Body of pancreas (tissue), 4 donors: ENCODE measurements around the gene TCEANC. TPM values are rescaled to one million over a fixed set of nuclear protein-coding genes. Genes with fewer than 3 reads are reported as not detected.

Experiments used
- ATAC-seq: fragments of 150-250 bp; one replicate; pipeline ENCODE4 v1.9.1; 2016
- DNase-seq, 4 donors: peaks; one replicate each; pipeline ENCODE4 v3.0.0-alpha.2; 2019
- H3K27ac ChIP-seq, 4 donors: fragments of 200-600 bp; sonication (generic); 1 replicate in 3 of 4; 2 replicates in 1 of 4; pipeline versions ENCODE4 v1.5.1 to v1.6.1; 2016 to 2019; ENCODE audit warnings: mild to moderate bottlenecking in 1 of 4, mixed read lengths in 1 of 4, moderate library complexity in 1 of 4
- H3K27me3 ChIP-seq, 2 donors: fragments of 200-600 bp; sonication (generic); one replicate each; pipeline ENCODE4 v1.6.0; 2016; ENCODE audit warnings: mild to moderate bottlenecking in 1 of 2
- H3K36me3 ChIP-seq, 2 donors: fragments of 200-600 bp; sonication (generic); replicated peaks in 1 of 2; 2 replicates each; pipeline ENCODE4 v1.5.1; 2016; ENCODE audit warnings: low read depth in 2 of 2; ENCODE audit not compliant: insufficient read depth in 1 of 2
- H3K4me1 ChIP-seq: fragments of 200-600 bp; sonication (generic); one replicate; pipeline ENCODE4 v1.6.0; 2016
- H3K4me3 ChIP-seq, 2 donors: fragments of 200-600 bp; sonication (generic); 1 replicate in 1 of 2; 2 replicates in 1 of 2; pipeline ENCODE4 v1.5.1; 2016 to 2019
- H3K9me3 ChIP-seq, 3 donors: fragments of 200-600 bp; sonication (generic); 1 replicate in 2 of 3; 2 replicates in 1 of 3; pipeline ENCODE4 v1.5.1; 2016
- POLR2A ChIP-seq, 3 donors: fragments of 450-650 bp; IDR thresholded peaks; one replicate each; pipeline ENCODE4 v1.6.1; 2016; ENCODE audit warnings: antibody characterized with exemption in 3 of 3, mild to moderate bottlenecking in 2 of 3
- WGBS, 2 donors: methylation state at CpG; one replicate each; pipeline ENCODE4 v1.1.5; 2017; 5-methylcytosine and 5-hydroxymethylcytosine counted together
- intact Hi-C: fragments of 100-400 bp; cut with DNase I; formaldehyde crosslinking; loops from one replicate; pipeline ENCODE4 v1.15.1; 2023
- total RNA-seq, 2 donors: library from RNA; depleted of rRNA; stranded (reverse); fragments of >200 nt; gene quantifications; one replicate each; pipeline ENCODE4 v1.1.0, GENCODE V29; 2016
- TF ChIP-seq, protein P1 (sequence below), 7 experiments: fragments of 450-650 bp in 4 of 7; fragments of 200-600 bp in 3 of 7; sonication (generic) in 3 of 7; IDR thresholded peaks; one replicate each; pipeline ENCODE4 v1.5.1; 2016 to 2019; ENCODE audit warnings: antibody characterized with exemption in 7 of 7

TCEANC gene
- total RNA-seq, 2 donors from 2014 or later, result 3.1 to 5.3 TPM

DNA sequence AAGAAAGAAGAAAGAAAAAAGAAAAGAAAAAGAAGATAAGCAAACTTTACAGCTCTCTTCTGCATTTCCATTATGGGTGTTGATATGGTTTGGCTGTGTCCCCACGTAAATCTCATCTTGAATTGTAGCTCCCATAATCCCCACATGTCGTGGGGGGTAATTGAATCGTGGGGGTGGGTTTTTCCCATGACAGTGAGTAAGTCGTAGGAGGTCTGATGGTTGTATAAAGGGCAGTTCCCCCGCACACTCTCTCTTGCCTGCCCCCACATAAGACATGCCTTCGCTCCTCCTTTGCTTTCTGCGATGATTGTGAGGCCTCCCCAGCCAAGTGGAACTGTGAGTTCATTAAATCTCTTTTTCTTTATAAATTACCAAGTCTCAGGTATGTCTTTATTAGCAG is 28.7 kb downstream of the TCEANC start:
- Histone ChIP-seq H3K27ac (no peak overlapping the region), H3K9me3 (no peaks in the 10 kb centered on the region), H3K4me1 (no peaks in the 10 kb centered on the region), H3K27me3 (no peaks in the 10 kb centered on the region), H3K4me3 (no peak overlapping the region), H3K36me3 (no peaks in the 10 kb centered on the region)
- 92 to 95% methylated on average over 7 of the region's 7 CpGs for WGBS, 2 donors
- intact Hi-C loops, result no loop called here
- ATAC-seq (no peak), DNase-seq (no peak)
- no peak for TF ChIP-seq POLR2A (IDR thresholded peaks at IDR 0.05)
- TF ChIP-seq, protein P1, sequence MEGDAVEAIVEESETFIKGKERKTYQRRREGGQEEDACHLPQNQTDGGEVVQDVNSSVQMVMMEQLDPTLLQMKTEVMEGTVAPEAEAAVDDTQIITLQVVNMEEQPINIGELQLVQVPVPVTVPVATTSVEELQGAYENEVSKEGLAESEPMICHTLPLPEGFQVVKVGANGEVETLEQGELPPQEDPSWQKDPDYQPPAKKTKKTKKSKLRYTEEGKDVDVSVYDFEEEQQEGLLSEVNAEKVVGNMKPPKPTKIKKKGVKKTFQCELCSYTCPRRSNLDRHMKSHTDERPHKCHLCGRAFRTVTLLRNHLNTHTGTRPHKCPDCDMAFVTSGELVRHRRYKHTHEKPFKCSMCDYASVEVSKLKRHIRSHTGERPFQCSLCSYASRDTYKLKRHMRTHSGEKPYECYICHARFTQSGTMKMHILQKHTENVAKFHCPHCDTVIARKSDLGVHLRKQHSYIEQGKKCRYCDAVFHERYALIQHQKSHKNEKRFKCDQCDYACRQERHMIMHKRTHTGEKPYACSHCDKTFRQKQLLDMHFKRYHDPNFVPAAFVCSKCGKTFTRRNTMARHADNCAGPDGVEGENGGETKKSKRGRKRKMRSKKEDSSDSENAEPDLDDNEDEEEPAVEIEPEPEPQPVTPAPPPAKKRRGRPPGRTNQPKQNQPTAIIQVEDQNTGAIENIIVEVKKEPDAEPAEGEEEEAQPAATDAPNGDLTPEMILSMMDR (IDR thresholded peaks at IDR 0.05), result no peak

DNA sequence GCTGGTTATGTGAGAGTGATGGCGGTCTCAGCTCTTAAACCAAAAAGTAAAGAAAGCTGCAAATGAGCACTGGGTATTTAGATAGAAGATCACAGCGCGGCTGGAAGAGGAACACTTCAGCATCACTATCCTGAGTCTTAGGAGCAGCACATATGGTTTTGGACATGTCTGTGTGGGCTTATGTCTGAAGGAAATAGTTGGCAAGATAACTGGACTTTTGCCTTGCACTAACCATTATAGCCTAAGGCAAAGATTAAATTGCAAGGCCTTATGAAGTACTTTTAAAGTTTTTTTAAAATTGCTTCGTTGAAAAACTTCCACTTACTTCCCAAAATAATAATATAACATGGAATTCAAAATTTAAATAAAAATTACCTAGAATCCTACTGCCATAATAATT is 31.4 kb downstream of the TCEANC start:
- ATAC-seq (no peak), DNase-seq (no peak)
- no peak for TF ChIP-seq POLR2A (IDR thresholded peaks at IDR 0.05)
- TF ChIP-seq, protein P1 (IDR thresholded peaks at IDR 0.05), result no peak
- WGBS, 2 donors, result 90 to 97% methylated on average over 4 of the region's 4 CpGs
- no peaks in the 10 kb centered on the region for H3K4me1 ChIP-seq
- H3K27ac ChIP-seq, result no peak overlapping the region
- H3K9me3 ChIP-seq, result no peaks in the 10 kb centered on the region
- no peak overlapping the region for H3K4me3 ChIP-seq
- no peaks in the 10 kb centered on the region for H3K27me3 ChIP-seq
- intact Hi-C loops, result no loop called here
- H3K36me3 ChIP-seq, result no peaks in the 10 kb centered on the region

DNA sequence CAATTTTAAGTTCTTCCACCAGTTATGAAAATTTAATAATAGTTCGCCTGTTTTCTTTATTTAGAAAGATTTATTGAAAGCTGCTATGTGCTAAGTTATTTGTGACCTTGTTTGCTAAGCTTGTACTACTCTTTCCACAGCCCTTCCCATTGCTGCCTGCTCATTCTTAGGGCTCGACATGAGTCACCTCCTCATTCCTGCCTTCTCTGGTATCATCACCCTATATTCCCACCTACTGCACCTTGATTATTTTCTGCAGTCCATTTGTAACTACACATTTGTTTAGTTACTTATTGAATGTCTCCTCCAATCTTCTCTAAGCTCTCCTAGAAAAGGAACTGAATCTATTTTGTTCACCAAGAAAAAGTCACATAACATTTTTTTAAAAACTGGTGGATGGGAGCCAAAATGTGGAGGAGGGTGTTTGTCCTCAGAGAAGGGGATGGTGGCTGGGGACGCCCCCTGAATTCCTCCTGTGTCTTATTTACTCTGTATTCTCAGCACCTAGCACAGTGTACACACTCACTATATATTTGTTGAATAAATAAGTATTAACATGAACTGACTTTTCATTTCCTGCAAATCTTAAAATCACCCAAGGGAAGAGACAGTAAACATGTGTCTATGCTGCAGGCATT is 32.3 kb downstream of the TCEANC start:
- TF ChIP-seq, protein P1 (IDR thresholded peaks at IDR 0.05), result no peak
- no peak for TF ChIP-seq POLR2A (IDR thresholded peaks at IDR 0.05)
- Histone ChIP-seq H3K27ac (no peak overlapping the region), H3K4me1 (no peaks in the 10 kb centered on the region), H3K9me3 (no peaks in the 10 kb centered on the region), H3K27me3 (no peaks in the 10 kb centered on the region), H3K36me3 (no peaks in the 10 kb centered on the region), H3K4me3 (no peak overlapping the region)
- WGBS, 2 donors, result 34 to 35% methylated on average over 3 of the region's 3 CpGs
- DNase-seq, result no peak
- intact Hi-C loops, result no loop called here
- ATAC-seq, result no peak

DNA sequence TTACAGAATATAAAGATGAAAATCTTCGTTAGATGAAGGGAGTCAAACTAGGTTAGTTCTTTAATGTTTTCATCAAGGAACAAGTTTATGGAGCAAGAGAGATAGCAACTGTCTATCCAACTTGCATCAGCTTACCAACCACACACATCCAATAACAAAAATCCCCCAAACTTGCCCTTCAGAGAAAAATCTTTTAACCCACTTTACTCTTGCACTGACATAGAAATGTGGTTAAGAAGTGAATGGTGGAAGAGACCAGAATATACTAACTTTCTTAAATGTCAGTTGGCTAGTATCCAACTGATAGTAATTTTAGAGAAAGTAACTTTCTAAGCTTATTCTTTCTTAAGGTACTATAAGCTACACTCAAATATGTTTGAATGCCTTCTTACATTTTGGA is 34.3 kb downstream of the TCEANC start:
- Histone ChIP-seq H3K4me3 (no peak overlapping the region), H3K27me3 (no peaks in the 10 kb centered on the region), H3K9me3 (no peaks in the 10 kb centered on the region), H3K27ac (no peak overlapping the region), H3K36me3 (no peaks in the 10 kb centered on the region), H3K4me1 (peaks cover 12% of the 10 kb centered on the region)
- intact Hi-C loops, result no loop called here
- WGBS, 2 donors, result 89 to 90% methylated on average over 1 of the region's 1 CpG
- no peak for ATAC-seq
- TF ChIP-seq, protein P1 (IDR thresholded peaks at IDR 0.05), result no peak
- no peak for TF ChIP-seq POLR2A (IDR thresholded peaks at IDR 0.05)
- no peak for DNase-seq

DNA sequence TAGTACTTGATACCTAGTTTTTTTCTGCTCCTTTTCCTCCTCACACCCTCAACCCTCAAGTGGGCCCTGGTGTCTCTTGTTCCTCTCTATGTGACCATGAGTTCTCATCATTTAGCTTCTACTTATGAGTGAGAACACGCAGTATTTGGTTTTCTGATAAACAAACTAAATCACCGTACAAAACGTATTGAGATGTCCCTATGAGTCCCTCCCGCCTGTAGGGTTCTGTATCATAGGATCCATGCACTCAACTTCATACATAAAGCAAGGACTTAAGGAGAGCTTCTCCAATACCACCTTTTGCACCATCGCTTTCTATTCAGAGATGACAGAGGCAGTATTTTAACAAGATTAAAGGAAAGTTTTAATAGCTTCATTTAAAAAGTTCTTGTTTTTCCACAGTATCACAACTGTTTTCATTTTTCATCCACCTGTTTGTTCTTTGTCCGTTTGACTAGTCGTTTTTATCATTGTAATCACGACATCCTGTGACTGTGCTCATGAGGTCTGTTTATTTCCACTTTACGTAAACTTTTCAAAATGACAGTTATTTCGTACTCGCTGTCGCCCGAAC is 35.5 kb downstream of the TCEANC start:
- no peak for TF ChIP-seq POLR2A (IDR thresholded peaks at IDR 0.05)
- Histone ChIP-seq H3K27ac (peak overlapping the region; percentile 83 to 99 (median 95)), H3K4me3 (peak overlapping the region; percentile 37 to 41), H3K27me3 (no peaks in the 10 kb centered on the region), H3K4me1 (peaks cover 23% of the 10 kb centered on the region), H3K9me3 (no peaks in the 10 kb centered on the region), H3K36me3 (no peaks in the 10 kb centered on the region)
- intact Hi-C loops, result no loop called here
- ATAC-seq (no peak), DNase-seq (no peak)
- 3 to 7% methylated on average over 13 of the region's 13 CpGs for WGBS, 2 donors
